ENCODE data around the gene ENKUR. TPM values are rescaled to one million over a fixed set of nuclear protein-coding genes. Genes with fewer than 3 reads are reported as not detected.
"Not testable (repeated sequence)": the region's sequence is repeated elsewhere in the genome, so short reads cannot be mapped to it uniquely, and the experiment has no call there.

ENKUR gene
- total RNA-seq, 1 donor = not detected

- no peak overlapping the region for H2AFZ ChIP-seq (ENCODE audit: low read length)
- peaks cover 10% of the 10 kb centered on the region for H3K4me1 ChIP-seq (ENCODE audit: insufficient read depth, low read length)
- no peak for DNase-seq (ENCODE audit: insufficient read length, low spot score, missing footprints)
- no peaks in the 10 kb centered on the region for H3K9me3 ChIP-seq (ENCODE audit: low read depth, low read length)
- no peaks in the 10 kb centered on the region for H3K36me3 ChIP-seq (ENCODE audit: insufficient read depth, low read length)
- H4K20me1 ChIP-seq (ENCODE audit: insufficient read depth, low read length) = no peaks in the 10 kb centered on the region
- no peak overlapping the region for H3K4me3 ChIP-seq (ENCODE audit: insufficient read depth, low read length)
- TF ChIP-seq, protein P1, sequence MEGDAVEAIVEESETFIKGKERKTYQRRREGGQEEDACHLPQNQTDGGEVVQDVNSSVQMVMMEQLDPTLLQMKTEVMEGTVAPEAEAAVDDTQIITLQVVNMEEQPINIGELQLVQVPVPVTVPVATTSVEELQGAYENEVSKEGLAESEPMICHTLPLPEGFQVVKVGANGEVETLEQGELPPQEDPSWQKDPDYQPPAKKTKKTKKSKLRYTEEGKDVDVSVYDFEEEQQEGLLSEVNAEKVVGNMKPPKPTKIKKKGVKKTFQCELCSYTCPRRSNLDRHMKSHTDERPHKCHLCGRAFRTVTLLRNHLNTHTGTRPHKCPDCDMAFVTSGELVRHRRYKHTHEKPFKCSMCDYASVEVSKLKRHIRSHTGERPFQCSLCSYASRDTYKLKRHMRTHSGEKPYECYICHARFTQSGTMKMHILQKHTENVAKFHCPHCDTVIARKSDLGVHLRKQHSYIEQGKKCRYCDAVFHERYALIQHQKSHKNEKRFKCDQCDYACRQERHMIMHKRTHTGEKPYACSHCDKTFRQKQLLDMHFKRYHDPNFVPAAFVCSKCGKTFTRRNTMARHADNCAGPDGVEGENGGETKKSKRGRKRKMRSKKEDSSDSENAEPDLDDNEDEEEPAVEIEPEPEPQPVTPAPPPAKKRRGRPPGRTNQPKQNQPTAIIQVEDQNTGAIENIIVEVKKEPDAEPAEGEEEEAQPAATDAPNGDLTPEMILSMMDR (IDR thresholded peaks at IDR 0.05; ENCODE audit: extremely low read depth, low read depth, low read length) = no peak
- no peak overlapping the region for H3K27ac ChIP-seq (ENCODE audit: low read depth, low read length)
- H3K79me2 ChIP-seq (ENCODE audit: insufficient read depth, low read length) = peaks cover 3% of the 10 kb centered on the region
- H3K4me2 ChIP-seq (ENCODE audit: insufficient read depth, low read length) = no peak overlapping the region
- H3K27me3 ChIP-seq (ENCODE audit: insufficient read depth, low read length) = no peaks in the 10 kb centered on the region
Observed at GRCh38 chr10:25014579-25014978, 1.4 kb downstream of the ENKUR start.

DNA sequence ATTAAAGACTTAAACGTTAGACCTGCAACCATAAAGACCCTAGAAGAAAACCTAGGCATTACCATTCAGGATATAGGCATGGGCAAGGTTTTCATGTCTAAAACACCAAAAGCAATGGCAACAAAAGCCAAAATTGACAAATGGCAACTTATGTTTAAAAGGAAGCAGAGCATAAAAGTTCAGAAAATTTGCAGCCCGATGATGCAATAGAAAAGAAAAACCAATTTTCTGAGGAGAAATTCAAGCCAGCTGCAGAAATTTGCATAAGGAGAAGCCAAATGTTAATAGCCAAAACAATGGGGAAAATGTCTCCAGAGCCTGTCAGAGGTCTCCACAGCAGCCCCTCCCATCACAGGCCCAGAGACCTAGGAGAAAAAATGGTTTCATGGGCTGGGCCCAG, 4.4 kb downstream of the ENKUR start:
- not testable (repeated sequence) for H3K79me2 ChIP-seq (ENCODE audit: insufficient read depth, low read length); H3K36me3 ChIP-seq (ENCODE audit: insufficient read depth, low read length); DNase-seq (ENCODE audit: insufficient read length, low spot score, missing footprints); H3K27ac ChIP-seq (ENCODE audit: low read depth, low read length); H3K4me2 ChIP-seq (ENCODE audit: insufficient read depth, low read length); H3K4me1 ChIP-seq (ENCODE audit: insufficient read depth, low read length); H3K27me3 ChIP-seq (ENCODE audit: insufficient read depth, low read length); H2AFZ ChIP-seq (ENCODE audit: low read length); H3K9me3 ChIP-seq (ENCODE audit: low read depth, low read length); H4K20me1 ChIP-seq (ENCODE audit: insufficient read depth, low read length); H3K4me3 ChIP-seq (ENCODE audit: insufficient read depth, low read length)

- TF ChIP-seq, protein P1 (IDR thresholded peaks at IDR 0.05; ENCODE audit: extremely low read depth, low read depth, low read length) = no peak
- no peaks in the 10 kb centered on the region for H3K9me3 ChIP-seq (ENCODE audit: low read depth, low read length)
- no peaks in the 10 kb centered on the region for H3K27me3 ChIP-seq (ENCODE audit: insufficient read depth, low read length)
- no peak overlapping the region for H2AFZ ChIP-seq (ENCODE audit: low read length)
- DNase-seq (ENCODE audit: insufficient read length, low spot score, missing footprints) = no peak
- H4K20me1 ChIP-seq (ENCODE audit: insufficient read depth, low read length) = no peaks in the 10 kb centered on the region
- no peak overlapping the region for H3K4me3 ChIP-seq (ENCODE audit: insufficient read depth, low read length)
- H3K36me3 ChIP-seq (ENCODE audit: insufficient read depth, low read length) = no peaks in the 10 kb centered on the region
- no peaks in the 10 kb centered on the region for H3K4me1 ChIP-seq (ENCODE audit: insufficient read depth, low read length)
- no peaks in the 10 kb centered on the region for H3K79me2 ChIP-seq (ENCODE audit: insufficient read depth, low read length)
- no peak overlapping the region for H3K27ac ChIP-seq (ENCODE audit: low read depth, low read length)
- H3K4me2 ChIP-seq (ENCODE audit: insufficient read depth, low read length) = no peak overlapping the region
Observed at GRCh38 chr10:24998044-24998443, 17.9 kb downstream of the ENKUR start.

DNA sequence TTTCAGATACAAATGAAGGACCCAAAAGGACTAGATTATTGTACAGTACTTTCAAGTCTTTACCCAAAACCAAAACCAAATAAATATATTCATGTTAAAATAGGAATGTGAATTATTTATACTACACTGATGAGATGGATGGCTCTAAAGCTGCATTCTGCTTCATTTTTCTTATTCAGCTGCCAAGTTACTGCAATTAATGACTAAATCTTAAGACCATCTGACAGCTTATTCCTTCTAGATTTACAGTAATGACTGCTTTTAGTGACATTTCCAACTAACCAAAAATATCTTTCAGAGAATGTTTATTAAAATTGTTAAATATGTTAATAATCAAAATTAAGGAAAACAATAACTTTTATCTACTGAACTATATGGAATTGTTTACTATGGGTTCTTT, 20.9 kb downstream of the ENKUR start:
- no peaks in the 10 kb centered on the region for H3K9me3 ChIP-seq (ENCODE audit: low read depth, low read length)
- H3K4me3 ChIP-seq (ENCODE audit: insufficient read depth, low read length) = no peak overlapping the region
- no peaks in the 10 kb centered on the region for H3K27me3 ChIP-seq (ENCODE audit: insufficient read depth, low read length)
- no peak overlapping the region for H3K27ac ChIP-seq (ENCODE audit: low read depth, low read length)
- H4K20me1 ChIP-seq (ENCODE audit: insufficient read depth, low read length) = no peaks in the 10 kb centered on the region
- no peaks in the 10 kb centered on the region for H3K36me3 ChIP-seq (ENCODE audit: insufficient read depth, low read length)
- H3K4me1 ChIP-seq (ENCODE audit: insufficient read depth, low read length) = no peaks in the 10 kb centered on the region
- no peak overlapping the region for H2AFZ ChIP-seq (ENCODE audit: low read length)
- H3K79me2 ChIP-seq (ENCODE audit: insufficient read depth, low read length) = no peaks in the 10 kb centered on the region
- no peak overlapping the region for H3K4me2 ChIP-seq (ENCODE audit: insufficient read depth, low read length)
- TF ChIP-seq, protein P1 (IDR thresholded peaks at IDR 0.05; ENCODE audit: extremely low read depth, low read depth, low read length) = no peak
- DNase-seq (ENCODE audit: insufficient read length, low spot score, missing footprints) = no peak
